MM.1S (cell line): ENCODE measurements around the gene ELANE.

Source experiments
- DNase-seq: peaks from one replicate; pipeline ENCODE4 v3.0.0-alpha.2; 2015
- H2AFZ ChIP-seq: fragments of 300-600 bp; sonication (generic); 2 replicates; pipeline ENCODE4 v1.6.0; 2016; ENCODE audit warnings: antibody characterized with exemption, low read length
- H3F3A ChIP-seq: fragments of 300-600 bp; sonication (generic); 2 replicates; pipeline ENCODE4 v1.6.1; 2016; ENCODE audit warnings: mild to moderate bottlenecking, antibody characterized with exemption, low read length, moderate library complexity, mixed read lengths; ENCODE audit not compliant: insufficient read depth
- H3K27ac ChIP-seq: fragments of 300-600 bp; sonication (generic); 2 replicates; pipeline ENCODE4 v1.5.1; 2016; ENCODE audit warnings: mild to moderate bottlenecking, low read length
- H3K27me3 ChIP-seq: fragments of 300-600 bp; sonication (generic); replicated peaks from 2 replicates; pipeline ENCODE4 v1.6.0; 2016; ENCODE audit warnings: low read length; ENCODE audit not compliant: insufficient read depth
- H3K36me3 ChIP-seq: fragments of 300-600 bp; sonication (generic); replicated peaks from 2 replicates; pipeline ENCODE4 v1.6.1; 2016; ENCODE audit warnings: mild to moderate bottlenecking, low read length, mixed read lengths; ENCODE audit not compliant: insufficient read depth
- H3K4me1 ChIP-seq: fragments of 300-600 bp; sonication (generic); 2 replicates; pipeline ENCODE4 v1.6.1; 2016; ENCODE audit warnings: low read length, mixed read lengths
- H3K4me2 ChIP-seq: fragments of 300-600 bp; sonication (generic); 2 replicates; pipeline ENCODE4 v1.6.0; 2016; ENCODE audit warnings: low read depth, low read length
- H3K4me3 ChIP-seq: fragments of 300-600 bp; sonication (generic); 2 replicates; pipeline ENCODE4 v1.5.1; 2016; ENCODE audit warnings: low read length, mixed read lengths
- H3K79me2 ChIP-seq: fragments of 300-600 bp; sonication (generic); 2 replicates; pipeline ENCODE4 v1.6.1; 2016; ENCODE audit warnings: mixed run types, low read length, mixed read lengths
- H3K9ac ChIP-seq: fragments of 300-600 bp; sonication (generic); 2 replicates; pipeline ENCODE4 v1.6.1; 2016; ENCODE audit warnings: low read length, mixed read lengths
- H3K9me2 ChIP-seq: fragments of 300-600 bp; sonication (generic); replicated peaks from 2 replicates; pipeline ENCODE4 v1.6.1; 2016; ENCODE audit warnings: mild to moderate bottlenecking, low read length, mixed read lengths; ENCODE audit not compliant: insufficient read depth
- H3K9me3 ChIP-seq: fragments of 300-600 bp; sonication (generic); replicated peaks from 2 replicates; pipeline ENCODE4 v1.6.1; 2016; ENCODE audit warnings: mild to moderate bottlenecking, low read length, mixed read lengths; ENCODE audit not compliant: insufficient read depth
- H4K20me1 ChIP-seq: fragments of 300-600 bp; sonication (generic); 2 replicates; pipeline ENCODE4 v1.6.1; 2016; ENCODE audit warnings: mild to moderate bottlenecking, low read length, moderate library complexity, mixed read lengths; ENCODE audit not compliant: insufficient read depth
- CTCF ChIP-seq: fragments of 300-600 bp; sonication (generic); IDR thresholded peaks from 2 replicates; pipeline ENCODE4 v1.5.1; 2016; ENCODE audit warnings: antibody characterized with exemption, low read length, mixed read lengths
- EZH2 ChIP-seq: fragments of 300-600 bp; sonication (generic); optimal IDR thresholded peaks from 2 replicates; pipeline ENCODE3; 2017; ENCODE audit warnings: low read depth, mild to moderate bottlenecking, antibody characterized with exemption, low read length, mixed read lengths
- EZH2phosphoT487 ChIP-seq: fragments of 300-600 bp; sonication (generic); IDR thresholded peaks from 2 replicates; pipeline ENCODE4 v1.6.1; 2018; ENCODE audit warnings: antibody characterized with exemption, low read length

The ELANE gene

GRCh38 chr19:881385-882071, 29.4 kb downstream of the ELANE start:
- no peak overlapping the region for H3K4me2 ChIP-seq
- H3K9me3 ChIP-seq: no peaks in the 10 kb centered on the region
- H3K9me2 ChIP-seq: no peaks in the 10 kb centered on the region
- H3K4me1 ChIP-seq: no peaks in the 10 kb centered on the region
- no peaks in the 10 kb centered on the region for H3F3A ChIP-seq
- no peak overlapping the region for H3K27ac ChIP-seq
- no peaks in the 10 kb centered on the region for H3K27me3 ChIP-seq
- no peaks in the 10 kb centered on the region; the same call in 1 of the 2 replicates for H3K36me3 ChIP-seq
- H3K79me2 ChIP-seq: no peaks in the 10 kb centered on the region
- no peaks in the 10 kb centered on the region for H4K20me1 ChIP-seq
- H3K9ac ChIP-seq: no peak overlapping the region
- H2AFZ ChIP-seq: no peak overlapping the region
- TF ChIP-seq EZH2phosphoT487: no peak
- no peak for TF ChIP-seq EZH2
- TF ChIP-seq CTCF: no peak
- no peak overlapping the region for H3K4me3 ChIP-seq
- no peak for DNase-seq

- H3K9me2 ChIP-seq: no peaks in the 10 kb centered on the region
- no peak overlapping the region for H2AFZ ChIP-seq
- H3K4me2 ChIP-seq: no peak overlapping the region
- H3K9ac ChIP-seq: no peak overlapping the region
- no peaks in the 10 kb centered on the region; the same call in 1 of the 2 replicates for H3K36me3 ChIP-seq
- H3K79me2 ChIP-seq: no peaks in the 10 kb centered on the region
- no peaks in the 10 kb centered on the region for H4K20me1 ChIP-seq
- H3K4me3 ChIP-seq: no peak overlapping the region
- H3K27me3 ChIP-seq: no peaks in the 10 kb centered on the region
- H3K9me3 ChIP-seq: no peaks in the 10 kb centered on the region
- no peaks in the 10 kb centered on the region for H3K4me1 ChIP-seq
- no peak for DNase-seq
- H3K27ac ChIP-seq: no peak overlapping the region
- no peaks in the 10 kb centered on the region for H3F3A ChIP-seq
- TF ChIP-seq CTCF: no peak
- no peak for TF ChIP-seq EZH2phosphoT487
- no peak for TF ChIP-seq EZH2
Observed at GRCh38 chr19:882871-883497, 30.9 kb downstream of the ELANE start.

GRCh38 chr19:883661-884211, 31.6 kb downstream of the ELANE start:
- DNase-seq: no peak
- no peak overlapping the region for H3K9ac ChIP-seq
- no peaks in the 10 kb centered on the region for H3K9me3 ChIP-seq
- H3K9me2 ChIP-seq: no peaks in the 10 kb centered on the region
- TF ChIP-seq EZH2phosphoT487: no peak
- no peak for TF ChIP-seq CTCF
- no peak for TF ChIP-seq EZH2
- no peaks in the 10 kb centered on the region; the same call in 1 of the 2 replicates for H4K20me1 ChIP-seq
- no peaks in the 10 kb centered on the region; the same call in 1 of the 2 replicates for H3K36me3 ChIP-seq
- H2AFZ ChIP-seq: no peak overlapping the region
- no peaks in the 10 kb centered on the region for H3K79me2 ChIP-seq
- no peak overlapping the region for H3K4me3 ChIP-seq
- no peaks in the 10 kb centered on the region for H3K27me3 ChIP-seq
- H3K4me1 ChIP-seq: no peaks in the 10 kb centered on the region
- no peaks in the 10 kb centered on the region for H3F3A ChIP-seq
- H3K27ac ChIP-seq: no peak overlapping the region
- no peak overlapping the region for H3K4me2 ChIP-seq
